Neural progenitor cell (in vitro differentiated cells): ENCODE data around the gene ASTN2.

Experiments
- EZH2 ChIP-seq: fragments of 200-600 bp; sonication (generic); IDR thresholded peaks from 2 replicates; pipeline ENCODE4 v1.6.1; 2017; ENCODE audit warnings: antibody characterized with exemption, mild to moderate bottlenecking, moderate library complexity
- EZH2phosphoT487 ChIP-seq: fragments of 200-600 bp; sonication (generic); IDR thresholded peaks from 2 replicates; pipeline ENCODE4 v1.6.1; 2017; ENCODE audit warnings: antibody characterized with exemption
- TF ChIP-seq, protein P1 (sequence below): fragments of 200-600 bp; sonication (generic); IDR thresholded peaks from 2 replicates; pipeline ENCODE4 v1.5.1; 2017; ENCODE audit warnings: antibody characterized with exemption, mild to moderate bottlenecking

DNA sequence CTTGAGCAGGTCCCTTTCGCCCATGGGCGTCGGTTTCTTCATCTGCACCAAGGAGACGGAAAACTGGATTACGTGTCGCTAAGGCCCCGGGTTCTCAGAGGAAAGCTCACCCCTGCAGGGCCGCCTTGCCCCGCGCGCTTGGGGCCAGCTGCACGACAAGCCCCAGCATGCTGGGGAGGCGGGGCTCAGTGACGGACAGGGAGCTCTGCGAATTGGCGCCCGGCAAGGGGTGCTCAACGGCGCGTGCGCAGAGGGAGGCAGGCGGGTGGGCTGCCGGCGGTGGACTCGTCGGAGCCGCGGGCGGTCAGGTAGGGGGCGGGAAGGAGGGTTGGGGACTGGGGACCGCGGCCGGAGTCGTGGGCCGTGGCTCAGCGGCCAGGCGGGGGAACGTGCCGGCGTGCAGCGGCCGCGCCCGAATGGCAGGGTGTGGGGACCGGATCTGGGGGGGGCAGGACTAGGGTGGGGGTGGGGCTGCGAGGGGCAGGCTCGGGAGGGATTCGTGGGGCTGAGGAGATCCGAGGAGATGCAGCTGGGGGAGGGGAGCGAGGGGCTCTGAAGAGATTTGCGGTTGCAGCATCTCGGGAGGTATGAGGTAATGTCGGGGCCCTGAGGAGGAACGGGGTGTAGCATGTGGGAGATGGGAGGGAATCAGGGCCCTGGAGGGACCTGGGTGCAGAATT lies 727.6 kb downstream of the ASTN2 start, which contains the start of gene TRIM32:
- TF ChIP-seq, protein P1, sequence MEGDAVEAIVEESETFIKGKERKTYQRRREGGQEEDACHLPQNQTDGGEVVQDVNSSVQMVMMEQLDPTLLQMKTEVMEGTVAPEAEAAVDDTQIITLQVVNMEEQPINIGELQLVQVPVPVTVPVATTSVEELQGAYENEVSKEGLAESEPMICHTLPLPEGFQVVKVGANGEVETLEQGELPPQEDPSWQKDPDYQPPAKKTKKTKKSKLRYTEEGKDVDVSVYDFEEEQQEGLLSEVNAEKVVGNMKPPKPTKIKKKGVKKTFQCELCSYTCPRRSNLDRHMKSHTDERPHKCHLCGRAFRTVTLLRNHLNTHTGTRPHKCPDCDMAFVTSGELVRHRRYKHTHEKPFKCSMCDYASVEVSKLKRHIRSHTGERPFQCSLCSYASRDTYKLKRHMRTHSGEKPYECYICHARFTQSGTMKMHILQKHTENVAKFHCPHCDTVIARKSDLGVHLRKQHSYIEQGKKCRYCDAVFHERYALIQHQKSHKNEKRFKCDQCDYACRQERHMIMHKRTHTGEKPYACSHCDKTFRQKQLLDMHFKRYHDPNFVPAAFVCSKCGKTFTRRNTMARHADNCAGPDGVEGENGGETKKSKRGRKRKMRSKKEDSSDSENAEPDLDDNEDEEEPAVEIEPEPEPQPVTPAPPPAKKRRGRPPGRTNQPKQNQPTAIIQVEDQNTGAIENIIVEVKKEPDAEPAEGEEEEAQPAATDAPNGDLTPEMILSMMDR, result no peak
- TF ChIP-seq EZH2 (no peak), EZH2phosphoT487 (no peak)
